ENCODE results near the gene KIAA1671.

KIAA1671 gene

GRCh38 chr22:24952837-24953383 is 394 bp downstream of the KIAA1671 start:
- no peak for DNase-seq (ENCODE audit: low read depth)

- DNase-seq (ENCODE audit: low read depth): no peak
These were observed 1.0 kb downstream of the KIAA1671 start for GRCh38 chr22:24953384-24954113.

DNA sequence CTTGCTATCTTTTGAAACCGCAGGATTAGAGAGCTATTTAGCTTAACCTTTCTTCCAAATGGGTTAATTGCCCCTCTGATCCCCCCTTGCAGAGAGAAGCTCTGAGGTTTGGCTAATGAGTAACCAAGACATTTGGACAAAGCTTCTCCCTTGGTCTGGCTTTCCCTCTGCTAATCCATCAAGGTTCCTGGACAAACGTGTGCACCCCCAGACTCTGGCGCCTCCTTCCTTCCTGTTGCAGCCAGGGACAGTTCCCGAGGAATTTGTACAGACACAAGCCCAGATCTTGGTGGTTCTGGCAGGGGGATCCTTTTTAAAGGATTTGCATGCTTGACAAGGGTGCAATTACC is 1.6 kb downstream of the KIAA1671 start:
- DNase-seq (ENCODE audit: low read depth): no peak

- no peak for DNase-seq (ENCODE audit: low read depth)
These were observed 2.3 kb downstream of the KIAA1671 start for GRCh38 chr22:24954856-24955255.

DNA sequence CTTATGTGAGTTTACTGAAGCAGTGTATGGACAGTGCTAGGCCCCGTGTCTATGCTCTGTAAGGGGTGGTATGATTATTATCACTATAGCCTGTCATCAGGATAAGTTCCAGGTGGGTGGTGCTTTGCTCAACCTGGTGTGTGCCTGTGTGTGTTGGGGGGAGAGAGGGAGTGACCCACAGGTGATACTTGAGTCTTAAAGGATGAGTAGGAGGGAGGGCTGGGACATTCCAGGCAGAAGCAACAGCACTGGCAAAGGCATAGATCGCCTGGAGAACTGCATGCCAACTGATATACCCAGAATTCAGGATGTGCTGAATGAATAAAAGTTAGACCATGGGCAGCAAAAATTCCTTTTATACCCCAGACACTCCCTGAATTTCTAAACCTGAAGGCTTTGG is 4.5 kb downstream of the KIAA1671 start:
- DNase-seq (ENCODE audit: low read depth): no peak

DNA sequence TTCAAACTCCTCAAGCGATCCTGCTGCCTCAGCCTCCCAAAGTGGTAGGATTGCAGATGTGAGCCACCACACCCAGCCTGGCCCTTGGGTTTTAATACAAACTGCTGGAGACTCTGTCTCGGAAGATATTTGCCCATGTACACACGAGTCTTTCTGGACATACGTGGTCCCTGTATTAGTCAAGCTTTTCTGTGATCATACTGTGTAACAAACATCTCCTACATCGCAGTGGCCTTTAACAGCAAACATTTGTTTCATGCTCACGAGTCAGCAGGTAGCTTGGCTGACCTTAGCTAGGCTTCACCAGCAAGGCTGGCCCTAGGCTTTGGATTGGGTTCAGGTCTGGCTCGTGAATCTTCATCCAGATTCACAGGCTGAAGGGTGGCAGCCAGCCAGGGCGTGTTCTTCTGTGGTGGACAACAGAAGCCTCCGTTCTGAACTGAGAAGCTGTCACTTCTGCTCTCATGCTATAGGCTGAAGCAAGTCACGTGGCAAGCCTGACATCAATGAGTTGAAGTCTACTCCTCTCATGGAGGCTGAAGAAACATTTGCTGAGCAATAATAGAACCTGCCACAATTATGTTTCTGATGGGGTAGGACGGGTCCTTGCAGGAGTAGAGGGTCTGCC is 8.8 kb downstream of the KIAA1671 start:
- DNase-seq (ENCODE audit: low read depth): no peak

- DNase-seq (ENCODE audit: low read depth): no peak
These were observed 9.6 kb downstream of the KIAA1671 start for GRCh38 chr22:24962094-24962493.

DNA sequence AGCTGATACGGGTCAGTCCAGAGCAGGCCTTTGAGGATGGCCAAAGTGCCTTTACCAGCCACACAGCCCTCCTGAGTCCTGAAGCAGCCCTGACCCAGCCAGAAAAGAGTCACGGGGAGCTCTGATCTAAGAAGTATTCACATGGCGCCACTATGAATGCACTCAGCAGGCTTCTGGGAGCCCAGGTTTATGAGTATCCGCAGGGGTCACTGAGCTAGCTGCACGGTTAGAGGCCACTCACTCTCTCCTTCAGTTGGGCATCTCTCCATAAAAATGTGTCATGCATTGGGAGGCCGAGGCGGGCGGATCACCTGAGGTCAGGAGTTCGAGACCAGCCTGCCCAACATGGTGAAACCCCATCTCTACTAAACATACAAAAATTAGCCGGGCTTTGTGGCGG is 10.3 kb downstream of the KIAA1671 start:
- DNase-seq (ENCODE audit: low read depth): no peak

DNA sequence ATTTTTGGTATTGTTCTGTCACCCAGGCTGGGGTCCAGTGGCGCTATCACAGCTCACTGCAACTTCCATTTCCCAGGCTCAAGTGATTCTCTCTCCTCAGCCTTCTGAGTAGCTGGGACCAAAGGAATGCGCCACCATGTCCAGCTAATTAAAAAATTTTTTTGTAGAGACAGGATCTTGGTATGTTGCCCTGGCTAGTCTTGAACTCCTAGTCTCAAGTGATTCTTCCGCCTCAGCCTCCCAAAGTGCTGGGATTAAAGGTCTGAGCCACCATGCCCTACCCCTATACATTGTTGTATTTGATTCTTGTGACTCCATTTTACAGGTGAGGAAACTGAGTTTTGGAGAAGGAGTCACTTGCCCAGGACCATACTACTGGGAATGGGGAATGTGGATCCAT is 11.9 kb downstream of the KIAA1671 start:
- no peak for DNase-seq (ENCODE audit: low read depth)

DNA sequence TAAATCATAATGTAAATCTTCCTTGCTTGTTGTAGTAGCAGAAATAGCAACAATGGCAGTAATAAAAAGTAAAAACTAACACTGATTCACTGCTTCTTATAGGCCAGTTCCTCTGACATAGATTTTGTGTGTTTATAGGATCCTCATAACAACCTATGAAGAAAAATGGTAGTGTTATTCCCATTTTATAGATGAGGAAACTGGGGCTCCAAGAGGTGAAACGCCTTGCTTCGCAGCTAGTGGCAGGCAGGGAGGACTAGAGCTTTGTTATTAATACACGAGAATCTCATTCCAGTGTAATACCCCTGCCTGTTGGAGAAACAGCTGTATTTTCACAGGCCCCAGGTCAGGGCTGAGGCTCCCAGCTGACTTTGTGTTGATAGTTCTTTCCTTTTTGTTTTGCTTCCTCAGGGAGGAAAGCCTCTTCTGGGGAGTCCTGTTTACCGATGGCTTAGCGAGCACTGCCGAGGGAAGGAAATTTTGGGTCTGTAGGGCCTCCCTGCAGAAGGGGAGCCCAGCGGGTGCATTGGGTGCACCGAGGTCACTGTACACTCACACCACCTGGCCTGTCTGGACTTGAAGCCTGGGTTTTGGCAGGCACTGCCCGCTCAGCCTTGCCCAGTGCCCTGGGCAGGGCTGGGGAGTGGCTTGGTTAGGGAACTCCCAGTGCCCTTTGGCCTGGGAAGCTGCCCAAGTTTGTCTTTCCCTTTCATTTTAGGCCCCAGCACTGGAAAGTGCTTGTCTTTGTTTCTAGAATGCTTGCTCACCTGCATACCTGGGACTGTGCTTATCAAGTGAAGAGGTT is 13.5 kb downstream of the KIAA1671 start:
- DNase-seq (ENCODE audit: low read depth): no peak

DNA sequence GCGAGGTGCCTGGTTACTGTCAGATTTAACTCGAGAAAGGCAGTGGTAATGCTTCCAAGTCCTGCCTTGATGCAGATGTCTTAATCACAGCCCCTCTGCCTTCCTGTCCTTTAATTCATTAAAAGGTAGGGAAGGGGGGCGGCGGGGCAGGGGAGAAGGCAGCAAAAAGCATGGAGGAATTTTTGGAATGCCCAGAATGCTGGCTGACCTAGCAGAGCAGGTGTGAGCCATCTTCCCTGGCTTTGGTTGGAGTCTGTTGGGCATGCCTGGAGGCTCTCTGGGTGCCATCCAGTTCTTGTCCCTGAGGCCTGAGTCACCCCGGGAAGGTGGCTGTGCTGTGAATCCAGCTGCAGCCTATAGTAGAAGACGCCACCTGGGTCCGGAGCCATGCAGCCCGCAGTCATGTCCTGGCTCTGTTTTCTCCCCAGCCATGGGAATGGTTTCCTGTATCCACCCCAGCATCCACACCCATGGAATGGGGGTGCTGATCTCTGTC is 15.6 kb downstream of the KIAA1671 start:
- DNase-seq (ENCODE audit: low read depth): no peak

GRCh38 chr22:24969560-24970301 is 17.2 kb downstream of the KIAA1671 start:
- DNase-seq (ENCODE audit: low read depth): no peak

DNA sequence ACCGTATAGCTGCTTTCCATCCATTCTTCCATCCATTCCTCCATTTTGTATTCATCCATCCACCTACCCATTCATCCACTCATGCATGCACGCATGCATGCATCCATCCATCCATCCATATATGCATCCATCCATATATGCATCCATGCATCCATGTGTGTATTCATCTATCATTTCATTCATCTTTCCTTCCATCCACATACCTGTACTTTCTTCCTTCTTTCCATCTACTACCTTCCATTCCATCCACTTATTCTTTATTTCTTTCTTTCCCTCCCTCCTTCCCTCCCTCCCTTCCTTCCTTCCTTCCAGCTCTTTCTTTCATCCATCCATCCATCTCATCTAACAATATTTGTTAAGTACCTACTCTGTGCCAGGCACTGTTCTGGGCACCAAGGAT is 19.9 kb downstream of the KIAA1671 start:
- DNase-seq (ENCODE audit: low read depth): no peak

DNA sequence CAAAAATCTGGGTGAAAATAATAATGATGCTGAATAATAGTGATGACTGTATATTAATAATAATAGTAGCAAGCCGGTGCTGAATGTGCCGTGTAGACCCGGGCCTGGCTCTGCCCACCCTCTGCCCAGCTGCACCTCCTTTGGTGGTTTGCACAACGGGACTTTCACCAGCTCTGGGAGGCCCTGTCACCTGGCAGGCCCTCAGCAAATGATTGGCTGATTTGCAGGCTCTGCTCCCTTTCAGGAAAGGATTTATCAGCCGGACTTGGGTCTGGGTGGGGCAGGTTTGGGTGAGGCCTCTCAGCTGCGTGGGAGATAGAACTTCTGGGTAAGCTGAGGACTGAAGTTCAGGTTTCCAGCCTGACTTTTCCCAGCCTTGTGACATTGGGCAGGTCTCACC is 21.4 kb downstream of the KIAA1671 start:
- DNase-seq (ENCODE audit: low read depth): no peak

- no peak for DNase-seq (ENCODE audit: low read depth)
These were observed 22.7 kb downstream of the KIAA1671 start for GRCh38 chr22:24975125-24975640.

DNA sequence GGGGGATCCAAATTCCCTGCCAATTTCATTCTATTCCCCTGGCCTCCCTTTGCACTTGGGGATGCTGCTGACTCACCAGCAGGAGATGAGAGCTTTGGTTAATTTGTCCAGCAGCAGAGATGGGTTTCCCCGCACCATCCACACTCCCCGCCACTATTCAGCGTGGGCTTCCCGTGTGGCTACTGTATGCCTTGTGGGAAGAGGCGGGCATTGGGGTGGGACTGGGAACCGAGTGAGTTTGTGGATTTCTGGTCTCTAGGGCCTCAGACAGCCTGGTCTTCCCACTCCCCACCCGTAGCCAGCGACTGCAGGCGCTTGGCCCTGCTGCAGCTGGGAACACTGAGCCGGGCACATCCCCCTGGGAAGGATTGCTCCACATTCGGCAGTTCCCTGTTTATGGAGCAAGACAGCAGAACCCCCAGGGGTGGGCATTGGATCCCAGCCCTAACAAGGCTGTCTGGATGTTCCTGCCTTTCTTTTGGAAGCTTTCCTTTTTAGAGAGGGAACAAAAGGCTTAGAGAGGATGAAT is 23.4 kb downstream of the KIAA1671 start:
- no peak for DNase-seq (ENCODE audit: low read depth)

DNA sequence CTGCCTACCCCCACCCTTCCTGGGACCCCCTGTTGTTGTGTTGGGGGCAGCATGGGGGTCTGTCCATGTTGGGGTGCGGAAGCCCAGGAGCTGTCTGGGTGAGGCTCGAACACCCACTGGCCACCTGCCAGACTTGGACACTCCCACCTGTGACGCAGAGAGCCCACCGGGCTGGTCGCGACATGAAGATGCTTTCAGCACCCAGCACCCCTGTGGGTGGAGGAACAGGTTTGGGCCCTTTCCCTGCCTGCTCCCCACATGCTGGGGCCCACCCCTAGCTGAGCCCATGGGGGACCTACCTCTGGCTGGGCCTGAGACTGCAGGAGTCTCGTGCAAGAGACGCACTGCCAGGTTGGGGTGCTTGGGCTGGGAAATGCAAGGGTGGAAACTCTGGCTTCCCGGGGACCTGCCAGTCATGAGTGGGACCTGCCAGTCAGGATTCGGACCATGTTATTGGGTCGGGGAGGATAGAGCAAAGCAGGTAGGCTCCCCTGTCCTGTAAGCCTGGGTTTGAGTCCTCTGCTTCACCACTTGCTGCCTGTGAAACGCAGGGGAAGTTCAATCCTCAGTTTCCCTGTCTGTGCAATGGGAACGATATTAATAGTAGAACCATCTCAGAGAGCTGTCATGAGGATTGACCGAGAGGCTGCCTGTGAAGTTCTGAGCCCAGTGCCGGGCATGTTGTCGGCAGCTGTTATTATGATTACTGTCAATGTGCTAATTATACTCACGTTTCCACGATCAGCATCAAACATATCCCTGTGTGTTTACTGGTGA is 24.1 kb downstream of the KIAA1671 start:
- DNase-seq (ENCODE audit: low read depth): no peak

DNA sequence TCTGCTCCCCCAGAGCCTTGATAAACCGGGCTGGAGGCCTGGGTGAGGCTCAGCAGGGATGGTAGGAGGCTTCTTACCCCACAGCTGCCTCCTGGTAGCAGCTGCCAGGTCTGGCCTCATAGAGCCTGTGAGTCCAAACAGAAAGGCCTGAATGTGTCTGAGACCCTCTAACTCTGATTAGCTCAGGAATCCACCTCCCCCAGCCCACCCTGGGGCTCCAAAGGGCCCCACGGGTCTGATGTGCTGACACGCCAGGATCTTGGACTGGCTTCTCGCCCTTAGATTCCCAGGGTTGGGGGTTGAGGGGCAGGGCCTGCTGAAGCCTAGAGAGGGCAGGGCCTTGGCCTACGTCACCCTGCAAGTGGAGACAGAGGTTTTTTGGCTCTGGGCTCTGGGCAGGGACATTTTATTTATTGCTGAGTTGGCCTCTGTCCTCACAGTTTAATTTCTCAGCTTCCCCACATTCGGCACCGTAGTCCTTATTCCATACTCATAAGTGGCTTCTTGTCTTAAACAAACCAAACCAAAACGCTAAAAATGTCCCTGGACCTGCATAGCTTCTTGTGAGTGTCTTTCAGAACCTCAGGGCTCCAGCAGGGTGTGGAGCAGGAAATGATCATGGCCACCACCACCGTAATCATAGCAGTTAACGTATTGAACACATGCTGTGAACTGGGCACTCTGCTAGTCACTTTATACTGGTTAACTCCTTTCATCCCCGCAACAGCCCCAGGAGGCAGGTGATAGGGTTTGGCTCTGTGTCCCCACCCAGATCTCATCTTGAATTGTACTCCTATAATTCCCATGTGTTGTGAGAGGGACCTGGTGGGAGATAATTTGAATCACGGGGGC is 25.1 kb downstream of the KIAA1671 start:
- DNase-seq (ENCODE audit: low read depth): no peak

GRCh38 chr22:24978308-24978707 is 25.8 kb downstream of the KIAA1671 start:
- no peak for DNase-seq (ENCODE audit: low read depth)

DNA sequence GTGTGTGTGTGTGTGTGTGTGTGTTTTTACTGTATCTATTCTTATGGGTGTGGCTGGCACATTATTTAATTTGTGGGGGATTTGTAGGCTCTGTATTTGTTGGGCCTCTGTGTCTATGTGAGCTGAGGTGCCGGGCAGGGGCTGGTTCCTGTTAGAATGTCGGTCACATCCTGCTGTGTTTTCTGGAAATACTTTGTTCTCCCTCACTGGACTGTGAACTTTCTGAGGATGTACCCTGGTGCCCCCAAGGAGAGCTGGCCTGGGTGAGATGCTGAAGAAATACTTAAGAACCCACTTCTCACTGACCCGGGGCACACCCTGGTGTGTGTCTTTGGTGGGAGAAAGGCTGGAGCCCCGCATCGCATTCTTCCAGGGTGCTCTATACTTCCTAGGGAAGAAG is 28.6 kb downstream of the KIAA1671 start:
- no peak for DNase-seq (ENCODE audit: low read depth)

Data from stimulated activated CD8-positive, alpha-beta memory T cell treated with anti-CD3 and anti-CD28 coated beads, Interleukin-15, amount 100 ng/mL, for 1 hour (primary cell).